GM18505 (cell line): Measurements from ENCODE around the gene SLFNL1.

Source experiments
- ATAC-seq: cut with Tn5 transposase; IDR thresholded peaks from one replicate; pipeline ENCODE4 v1.9.1; 2021; ENCODE audit not compliant: unreplicated experiment
- POLR2A ChIP-seq: IDR thresholded peaks from 4 replicates; pipeline ENCODE4 v1.6.1; 2011; ENCODE audit warnings: borderline replicate concordance; ENCODE audit not compliant: insufficient read depth, insufficient read length; ENCODE audit errors: extremely low read depth

SLFNL1 gene

DNA sequence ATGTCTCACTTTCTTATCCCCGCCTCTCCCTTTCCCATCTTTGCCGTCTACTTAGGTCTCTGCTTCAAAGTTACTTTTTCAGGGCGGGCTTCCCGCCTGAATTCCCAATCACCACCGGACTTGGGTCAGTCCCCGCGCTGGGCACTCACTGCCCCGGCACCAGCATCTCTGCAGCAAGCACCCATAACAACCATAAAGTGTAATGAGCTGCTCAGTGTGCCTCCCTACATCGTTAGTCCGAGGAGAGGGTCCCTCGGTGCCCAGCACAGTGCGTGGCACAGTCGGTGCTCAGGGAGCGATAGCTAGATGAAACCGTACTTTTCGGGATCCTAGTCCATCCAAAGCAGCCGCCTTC, 42.7 kb downstream of the SLFNL1 start:
- no peak for ATAC-seq
- no peak for TF ChIP-seq POLR2A

DNA sequence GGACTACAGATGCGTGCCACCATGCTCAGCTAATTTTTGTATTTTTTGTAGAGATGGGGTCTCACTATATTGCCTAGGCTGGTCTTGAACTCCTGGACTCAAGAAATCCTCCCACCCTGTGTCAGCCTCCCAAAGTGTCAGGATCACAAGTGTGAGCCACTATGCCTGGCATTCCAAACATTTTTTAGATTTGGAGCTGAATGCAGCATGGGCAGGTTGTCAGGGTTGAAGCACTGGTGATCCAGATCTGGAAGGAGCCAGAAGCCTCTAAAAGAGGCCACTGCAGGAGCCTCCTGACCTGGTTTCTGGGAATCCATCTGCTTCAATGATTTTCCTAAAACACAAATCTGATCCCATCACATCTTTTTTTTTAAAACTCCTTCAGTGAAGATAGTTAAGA, 43.8 kb downstream of the SLFNL1 start:
- TF ChIP-seq POLR2A: no peak
- no peak for ATAC-seq

DNA sequence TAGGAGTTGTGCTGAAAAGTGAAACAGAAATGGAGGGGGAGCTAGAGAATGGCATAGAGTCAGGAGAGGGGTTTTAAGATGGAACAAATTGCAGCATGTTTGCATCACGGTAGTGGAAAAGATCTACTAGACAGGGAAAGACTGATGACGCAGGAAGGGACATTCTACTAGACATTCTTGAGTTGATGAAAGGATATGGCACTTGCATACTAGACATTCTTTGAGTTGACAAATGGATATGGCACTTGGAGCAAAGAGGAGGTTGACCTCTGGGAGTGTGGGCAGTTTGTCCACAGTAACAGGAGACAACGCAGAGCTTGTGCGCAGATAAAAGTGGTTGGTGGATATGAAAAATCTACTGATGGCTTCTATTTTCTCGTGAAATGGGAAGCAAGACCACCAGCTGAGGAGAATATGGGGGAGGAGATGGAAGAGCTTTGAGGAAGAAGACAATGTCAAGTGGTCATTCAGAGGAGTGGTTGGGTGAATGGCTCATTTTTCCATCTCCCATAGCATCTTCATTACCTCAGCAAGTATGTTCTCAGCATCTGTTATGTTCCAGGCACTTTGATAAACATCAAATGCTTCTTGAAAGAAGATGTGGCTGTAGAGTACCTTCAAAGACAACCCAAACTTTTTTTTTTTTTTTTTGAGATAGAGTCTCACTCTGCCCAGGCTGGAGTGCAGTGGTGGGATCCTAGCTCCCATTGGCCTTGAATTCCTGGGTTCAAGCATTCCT, 44.4 kb downstream of the SLFNL1 start:
- TF ChIP-seq POLR2A: no peak
- ATAC-seq: no peak

GRCh38 chr1:40974945-40975344, 46.6 kb downstream of the SLFNL1 start:
- ATAC-seq: no peak
- no peak for TF ChIP-seq POLR2A

GRCh38 chr1:40973912-40974311, 47.6 kb downstream of the SLFNL1 start:
- TF ChIP-seq POLR2A: no peak
- no peak for ATAC-seq

DNA sequence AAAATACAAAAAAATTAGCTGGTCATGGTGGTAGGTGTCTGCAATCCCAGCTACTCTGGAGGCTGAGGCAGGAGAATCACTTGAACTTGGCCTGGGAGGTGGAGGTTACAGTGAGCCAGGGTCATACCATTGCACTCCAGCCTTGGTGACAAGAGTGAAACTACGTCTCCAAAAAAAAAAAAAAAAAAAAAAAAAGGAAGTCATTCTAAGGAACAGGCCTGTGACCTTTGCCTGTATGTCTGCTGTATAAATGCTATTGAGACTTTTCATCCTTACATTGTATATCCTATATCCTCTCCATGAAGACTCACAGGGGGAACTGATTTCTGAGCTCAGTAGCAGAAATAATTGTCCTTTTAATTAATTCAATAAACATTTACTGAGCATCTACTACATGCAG, 49.6 kb downstream of the SLFNL1 start:
- no peak for ATAC-seq
- TF ChIP-seq POLR2A: no peak

- no peak for TF ChIP-seq POLR2A
- no peak for ATAC-seq
These were observed 52.1 kb downstream of the SLFNL1 start for GRCh38 chr1:40969445-40969844.

DNA sequence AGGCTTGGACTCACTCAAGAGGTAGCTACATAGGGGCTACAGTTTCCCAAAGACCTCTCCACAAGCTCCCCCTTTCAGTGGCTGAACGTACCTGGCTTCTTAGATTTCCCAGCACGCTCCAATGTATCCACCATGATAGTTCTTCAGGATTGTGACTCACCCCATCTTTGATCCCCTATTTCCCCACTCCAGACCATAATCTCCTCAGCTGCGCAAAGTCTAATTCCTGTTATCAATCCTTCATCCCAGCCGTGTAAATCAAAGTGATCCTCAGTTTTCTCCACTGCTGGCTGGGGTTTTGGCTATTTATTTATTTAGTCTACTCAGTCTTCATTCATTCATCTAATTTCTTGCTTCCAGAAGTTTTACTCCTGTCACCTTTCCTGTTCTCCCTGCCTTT, 55.1 kb downstream of the SLFNL1 start:
- no peak for TF ChIP-seq POLR2A

More for the DNA sequence above, 55.1 kb downstream of the SLFNL1 start:
- ATAC-seq: no peak
